Islet precursor cell (in vitro differentiated cells): ENCODE data around the gene CCDC63.
"Not testable (repeated sequence)": the region's sequence is repeated elsewhere in the genome, so short reads cannot be mapped to it uniquely, and the experiment has no call there.

Source experiments
- DNase-seq: peaks from one replicate; pipeline ENCODE4 v3.0.0-alpha.2; 2018

The CCDC63 gene

GRCh38 chr12:110844551-110845338 is 2.0 kb upstream of the CCDC63 start:
- no peak for DNase-seq

GRCh38 chr12:110845339-110845682 is 1.5 kb upstream of the CCDC63 start:
- no peak for DNase-seq

GRCh38 chr12:110848314-110848923 is 1.6 kb downstream of the CCDC63 start:
- no peak for DNase-seq

- DNase-seq = no peak
These were observed 2.4 kb downstream of the CCDC63 start for GRCh38 chr12:110849221-110849620.

GRCh38 chr12:110849748-110850403 is 3.1 kb downstream of the CCDC63 start:
- DNase-seq = no peak

- DNase-seq = no peak
These were observed 4.0 kb downstream of the CCDC63 start for GRCh38 chr12:110850762-110851161.

GRCh38 chr12:110853836-110854235 is 7.0 kb downstream of the CCDC63 start:
- DNase-seq = peak; percentile 66

GRCh38 chr12:110856542-110856941 is 9.8 kb downstream of the CCDC63 start:
- no peak for DNase-seq

GRCh38 chr12:110857528-110857927 is 10.7 kb downstream of the CCDC63 start:
- DNase-seq = no peak

GRCh38 chr12:110857954-110858353 is 11.2 kb downstream of the CCDC63 start:
- DNase-seq = not testable (repeated sequence)

GRCh38 chr12:110858848-110859247 is 12.1 kb downstream of the CCDC63 start:
- no peak for DNase-seq

GRCh38 chr12:110860833-110861296 is 14.1 kb downstream of the CCDC63 start:
- DNase-seq = no peak

- no peak for DNase-seq
These were observed 14.9 kb downstream of the CCDC63 start for GRCh38 chr12:110861729-110862128.

GRCh38 chr12:110862329-110862728 is 15.5 kb downstream of the CCDC63 start:
- no peak for DNase-seq

GRCh38 chr12:110863161-110863560 is 16.4 kb downstream of the CCDC63 start:
- DNase-seq = no peak

GRCh38 chr12:110865521-110865920 is 18.7 kb downstream of the CCDC63 start:
- DNase-seq = no peak

- DNase-seq = no peak
These were observed 22.2 kb downstream of the CCDC63 start for GRCh38 chr12:110869026-110869425.

GRCh38 chr12:110869803-110870202 is 23.0 kb downstream of the CCDC63 start:
- DNase-seq = no peak

GRCh38 chr12:110872100-110872499 is 25.3 kb downstream of the CCDC63 start:
- no peak for DNase-seq

GRCh38 chr12:110874351-110874750 is 27.6 kb downstream of the CCDC63 start:
- DNase-seq = no peak

- no peak for DNase-seq
These were observed 28.0 kb downstream of the CCDC63 start for GRCh38 chr12:110874781-110875180.

GRCh38 chr12:110880651-110881050 is 33.9 kb downstream of the CCDC63 start:
- no peak for DNase-seq

GRCh38 chr12:110883251-110883650 is 36.5 kb downstream of the CCDC63 start:
- no peak for DNase-seq
